Measurements from ENCODE around the gene SRXN1. TPM values are rescaled to one million over a fixed set of nuclear protein-coding genes. Genes with fewer than 3 reads are reported as not detected.

SRXN1 gene
- total RNA-seq (17.4 TPM), polyA plus RNA-seq (ENCODE audit: insufficient read depth, low read depth, low replicate concordance) (51.1 TPM)
- long read RNA-seq, donor 1, transcript SRXN1-201 (2 exons, 2,698 nt): major isoform, 11 of 11 reads
- long read RNA-seq, donor 1, partial matches to known transcripts: 0 of 11 reads
- long read RNA-seq, donor 1, other reads (novel, unspliced or antisense): 0 of 11 reads
- long read RNA-seq, donor 2, transcript SRXN1-201 (2 exons, 2,698 nt): major isoform, 6 of 6 reads
- long read RNA-seq, donor 2, partial matches to known transcripts: 0 of 6 reads
- long read RNA-seq, donor 2, other reads (novel, unspliced or antisense): 0 of 6 reads
- long read RNA-seq, donor 3, transcript SRXN1-201 (2 exons, 2,698 nt): major isoform, 7 of 7 reads
- long read RNA-seq, donor 3, partial matches to known transcripts: 0 of 7 reads
- long read RNA-seq, donor 3, other reads (novel, unspliced or antisense): 0 of 7 reads
- long read RNA-seq, donor 4, transcript SRXN1-201 (2 exons, 2,698 nt): major isoform, 7 of 7 reads
- long read RNA-seq, donor 4, partial matches to known transcripts: 0 of 7 reads
- long read RNA-seq, donor 4, other reads (novel, unspliced or antisense): 0 of 7 reads
- long read RNA-seq, donor 5, partial matches to known transcripts: 0 of 1 reads
- long read RNA-seq, donor 5, other reads (novel, unspliced or antisense): 0 of 1 reads
- long read RNA-seq, donor 6, partial matches to known transcripts: 0 of 1 reads
- long read RNA-seq, donor 6, other reads (novel, unspliced or antisense): 0 of 1 reads
- long read RNA-seq, donor 7, transcript SRXN1-201 (2 exons, 2,698 nt): major isoform, 79 of 80 reads
- long read RNA-seq, donor 7, partial matches to known transcripts: 0 of 80 reads
- long read RNA-seq, donor 7, other reads (novel, unspliced or antisense): 1 of 80 reads
- long read RNA-seq, donor 8, transcript SRXN1-201 (2 exons, 2,698 nt): major isoform, 8 of 8 reads
- long read RNA-seq, donor 8, partial matches to known transcripts: 0 of 8 reads
- long read RNA-seq, donor 8, other reads (novel, unspliced or antisense): 0 of 8 reads
- long read RNA-seq, donor 9, partial matches to known transcripts: 0 of 3 reads
- long read RNA-seq, donor 9, other reads (novel, unspliced or antisense): 0 of 3 reads
- long read RNA-seq, donor 10, transcript SRXN1-201 (2 exons, 2,698 nt): major isoform, 6 of 6 reads
- long read RNA-seq, donor 10, partial matches to known transcripts: 0 of 6 reads
- long read RNA-seq, donor 10, other reads (novel, unspliced or antisense): 0 of 6 reads

- Histone ChIP-seq H3K36me3 (ENCODE audit: control insufficient read depth in 2 of 3, insufficient read depth in 3 of 3, low read length in 3 of 3) (peaks cover 0 to 8% (median 6%) of the 10 kb centered on the region in 3 donors), H3K9ac (ENCODE audit: low read length in 3 of 3) (peak within 1 kb of the TSS; percentile 35 to 81 (median 57)), H3K9me3 (ENCODE audit: control insufficient read depth in 2 of 3, insufficient read depth in 1 of 3, low read length in 3 of 3) (no peaks in the 10 kb centered on the region), H3K27me3 (ENCODE audit: control insufficient read depth, insufficient read depth, low read length) (peaks cover 3% of the 10 kb centered on the region), H3K4me1 (ENCODE audit: control insufficient read depth in 2 of 3, insufficient read depth in 2 of 3, low read depth in 1 of 3, low read length in 3 of 3) (peaks cover 0 to 15% (median 6%) of the 10 kb centered on the region in 3 donors), H3K27ac (ENCODE audit: low read depth in 2 of 2, low read length in 2 of 2) (peak within 1 kb of the TSS; percentile 67 to 73), H3K4me3 (ENCODE audit: low read length in 3 of 3) (peak within 1 kb of the TSS; percentile 68 to 92 (median 70))
- DNase-seq: peak; percentile 87 to 95 (median 90)
- no peak for FAIRE-seq
- intact Hi-C loops (cut with DNase I): no loop called here
- TF ChIP-seq CTCF (IDR thresholded peaks at IDR 0.05; ENCODE audit: borderline replicate concordance, extremely low read depth, insufficient read depth): peak; percentile 43
Observed at GRCh38 chr20:653110-653589, at the start of gene SRXN1. SRXN1 (minus strand) TSS chr20:653200; CDS start chr20:653185, 15 bp downstream.

- Histone ChIP-seq H3K4me1 (ENCODE audit: control insufficient read depth in 2 of 3, insufficient read depth in 2 of 3, low read depth in 1 of 3, low read length in 3 of 3) (no peaks in the 10 kb centered on the region), H3K27ac (ENCODE audit: low read depth in 2 of 2, low read length in 2 of 2) (no peak overlapping the region), H3K4me3 (ENCODE audit: low read length in 3 of 3) (no peak overlapping the region), H3K9me3 (ENCODE audit: control insufficient read depth in 2 of 3, insufficient read depth in 1 of 3, low read length in 3 of 3) (no peaks in the 10 kb centered on the region), H3K27me3 (ENCODE audit: control insufficient read depth, insufficient read depth, low read length) (no peaks in the 10 kb centered on the region), H3K9ac (ENCODE audit: low read length in 3 of 3) (no peak overlapping the region), H3K36me3 (ENCODE audit: control insufficient read depth in 2 of 3, insufficient read depth in 3 of 3, low read length in 3 of 3) (no peaks in the 10 kb centered on the region)
- intact Hi-C loops (cut with DNase I): no loop called here
- FAIRE-seq (no peak), DNase-seq (no peak)
- no peak for TF ChIP-seq CTCF (IDR thresholded peaks at IDR 0.05; ENCODE audit: borderline replicate concordance, extremely low read depth, insufficient read depth)
Observed at GRCh38 chr20:701401-702129, 48.6 kb upstream of the SRXN1 start.

GRCh38 chr20:699811-700338, 46.9 kb upstream of the SRXN1 start:
- H3K4me3 ChIP-seq (ENCODE audit: low read length in 3 of 3): no peak overlapping the region
- DNase-seq: peak in 4 of 5 donors; percentile 32 to 59 (median 38)
- no peaks in the 10 kb centered on the region for H3K9me3 ChIP-seq (ENCODE audit: control insufficient read depth in 2 of 3, insufficient read depth in 1 of 3, low read length in 3 of 3)
- H3K27me3 ChIP-seq (ENCODE audit: control insufficient read depth, insufficient read depth, low read length): no peaks in the 10 kb centered on the region
- TF ChIP-seq CTCF (IDR thresholded peaks at IDR 0.05; ENCODE audit: borderline replicate concordance, extremely low read depth, insufficient read depth): no peak
- H3K36me3 ChIP-seq (ENCODE audit: control insufficient read depth in 2 of 3, insufficient read depth in 3 of 3, low read length in 3 of 3): no peaks in the 10 kb centered on the region
- no peak for FAIRE-seq
- intact Hi-C loops (cut with DNase I): no loop called here
- no peak overlapping the region for H3K9ac ChIP-seq (ENCODE audit: low read length in 3 of 3)
- no peak overlapping the region for H3K27ac ChIP-seq (ENCODE audit: low read depth in 2 of 2, low read length in 2 of 2)
- no peaks in the 10 kb centered on the region for H3K4me1 ChIP-seq (ENCODE audit: control insufficient read depth in 2 of 3, insufficient read depth in 2 of 3, low read depth in 1 of 3, low read length in 3 of 3)
